A172 (cell line): ENCODE data around the gene KRTAP12-1. TPM values are rescaled to one million over a fixed set of nuclear protein-coding genes. Genes with fewer than 3 reads are reported as not detected.
"Not testable (repeated sequence)": the region's sequence is repeated elsewhere in the genome, so short reads cannot be mapped to it uniquely, and the experiment has no call there.

ENCODE experiments used
- DNase-seq: peaks from one replicate; pipeline ENCODE4 v3.0.0-alpha.2; 2015; ENCODE audit warnings: low spot score
- total RNA-seq: library from RNA; depleted of rRNA; stranded (reverse); fragments of >200 nt; shearing (Covaris generic); gene quantifications from 2 replicates; pipeline ENCODE4 v1.2.3, GENCODE V29; 2014; rRNA removed

Gene KRTAP12-1
- total RNA-seq, 1 experiment from 2014 or later, result not detected

DNA sequence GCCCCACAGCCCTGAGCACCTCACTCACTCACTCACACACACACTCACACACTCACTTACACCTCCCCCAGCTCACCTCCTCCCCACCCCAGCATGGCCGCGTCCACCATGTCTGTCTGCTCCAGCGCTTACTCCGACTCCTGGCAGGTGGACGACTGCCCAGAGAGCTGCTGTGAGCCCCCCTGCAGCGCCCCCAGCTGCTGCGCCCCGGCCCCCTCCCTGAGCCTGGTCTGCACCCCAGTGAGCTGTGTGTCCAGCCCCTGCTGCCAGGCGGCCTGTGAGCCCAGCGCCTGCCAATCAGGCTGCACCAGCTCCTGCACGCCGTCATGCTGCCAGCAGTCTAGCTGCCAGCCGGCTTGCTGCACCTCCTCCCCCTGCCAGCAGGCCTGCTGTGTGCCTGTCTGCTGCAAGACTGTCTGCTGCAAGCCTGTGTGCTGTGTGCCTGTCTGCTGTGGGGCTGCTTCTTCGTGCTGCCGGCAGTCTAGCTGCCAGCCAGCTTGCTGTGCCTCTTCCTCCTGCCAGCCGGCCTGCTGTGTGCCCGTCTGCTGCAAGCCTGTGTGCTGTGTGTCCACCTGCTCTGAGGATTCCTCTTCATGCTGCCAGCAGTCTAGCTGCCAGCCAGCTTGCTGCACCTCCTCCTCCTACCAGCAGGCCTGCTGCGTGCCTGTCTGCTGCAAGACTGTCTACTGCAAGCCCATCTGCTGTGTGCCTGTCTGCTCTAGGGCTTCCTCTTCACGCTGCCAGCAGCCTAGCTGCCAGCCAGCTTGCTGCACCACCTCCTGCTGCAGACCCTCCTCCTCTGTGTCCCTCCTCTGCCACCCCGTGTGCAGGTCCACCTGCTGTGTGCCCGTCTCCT, 35.4 kb downstream of the KRTAP12-1 start, which contains the start of gene KRTAP10-11:
Gene KRTAP10-11 (plus strand): TSS at position 49 of the 856 bp plus-strand sequence. CDS start 45 bp downstream, at position 94.
- not testable (repeated sequence) for DNase-seq

GRCh38 chr21:44644878-44645277, 37.1 kb downstream of the KRTAP12-1 start:
- DNase-seq, result no peak

GRCh38 chr21:44643741-44644310, 38.1 kb downstream of the KRTAP12-1 start:
- DNase-seq, result no peak

GRCh38 chr21:44640761-44641160, 41.2 kb downstream of the KRTAP12-1 start:
- DNase-seq, result no peak

DNA sequence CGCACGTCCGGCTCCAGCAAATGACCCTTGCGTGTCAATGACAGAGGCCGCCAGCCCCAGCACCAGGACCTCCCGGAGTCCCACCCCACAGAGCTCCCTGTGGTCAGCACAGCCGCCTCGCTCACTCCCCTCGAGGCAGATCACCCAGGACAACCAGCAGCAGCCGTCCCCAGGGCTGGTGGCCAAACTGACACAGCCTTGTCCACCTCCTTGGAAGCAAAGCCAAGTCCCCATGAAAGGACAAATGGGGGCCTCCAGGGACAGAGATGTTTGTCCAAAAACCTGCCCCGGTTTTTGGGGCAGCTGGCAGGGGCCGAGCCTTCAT, 42.7 kb downstream of the KRTAP12-1 start:
- DNase-seq, result no peak

- not testable (repeated sequence) for DNase-seq
Observed at GRCh38 chr21:44638506-44639330, 43.2 kb downstream of the KRTAP12-1 start.

GRCh38 chr21:44637851-44638348, 44.1 kb downstream of the KRTAP12-1 start:
- not testable (repeated sequence) for DNase-seq

- no peak for DNase-seq
Observed at GRCh38 chr21:44637018-44637850, 44.7 kb downstream of the KRTAP12-1 start, which contains the start of gene KRTAP10-10. Gene KRTAP10-10 (plus strand): TSS chr21:44637356. CDS start chr21:44637418, 62 bp downstream.

- no peak for DNase-seq
Observed at GRCh38 chr21:44636209-44637017, 45.5 kb downstream of the KRTAP12-1 start.

GRCh38 chr21:44632067-44632466, 49.9 kb downstream of the KRTAP12-1 start:
- DNase-seq, result no peak

Other genes with a start within 250 kb of the KRTAP12-1 start
- 0.50 and 1.5 TPM in 2 replicates for gene LRRC3, start 226.7 kb downstream of the KRTAP12-1 start, total RNA-seq
- gene KRTAP10-1, start 142.0 kb downstream of the KRTAP12-1 start, total RNA-seq, result not detected in 2 replicates
- gene KRTAP10-2, start 130.7 kb downstream of the KRTAP12-1 start, total RNA-seq, result not detected in 2 replicates
- gene KRTAP10-3, start 123.4 kb downstream of the KRTAP12-1 start, total RNA-seq, result not detected in 2 replicates
- not detected in 2 replicates for gene KRTAP10-4, start 108.4 kb downstream of the KRTAP12-1 start, total RNA-seq
- gene KRTAP10-5, start 101.6 kb downstream of the KRTAP12-1 start, total RNA-seq, result not detected in 2 replicates
- not detected in 2 replicates for gene KRTAP10-6, start 89.7 kb downstream of the KRTAP12-1 start, total RNA-seq
- gene KRTAP10-7, start 81.6 kb downstream of the KRTAP12-1 start, total RNA-seq, result not detected in 2 replicates
- gene KRTAP10-8, start 70.1 kb downstream of the KRTAP12-1 start, total RNA-seq, result not detected in 2 replicates
- not detected in 2 replicates for gene KRTAP10-9, start 55.1 kb downstream of the KRTAP12-1 start, total RNA-seq
- gene KRTAP10-10, start 44.8 kb downstream of the KRTAP12-1 start, total RNA-seq, result not detected in 2 replicates
- not detected in 2 replicates for gene KRTAP10-11, start 35.7 kb downstream of the KRTAP12-1 start, total RNA-seq
- gene KRTAP12-4, start 27.5 kb downstream of the KRTAP12-1 start, total RNA-seq, result not detected in 2 replicates
- not detected in 2 replicates for gene KRTAP12-3, start 24.2 kb downstream of the KRTAP12-1 start, total RNA-seq
- gene KRTAP12-2, start 15.2 kb downstream of the KRTAP12-1 start, total RNA-seq, result not detected in 2 replicates
- not detected in 2 replicates for gene KRTAP10-12, start 15.0 kb upstream of the KRTAP12-1 start, total RNA-seq
- gene TSPEAR, start 29.4 kb upstream of the KRTAP12-1 start, total RNA-seq, result 0.17 TPM in 1 of 2 replicates, not detected in the other
- gene UBE2G2, start 119.7 kb upstream of the KRTAP12-1 start, total RNA-seq, result 53.1 and 68.3 TPM in 2 replicates
- 118 and 140 TPM in 2 replicates for gene SUMO3, start 135.9 kb upstream of the KRTAP12-1 start, total RNA-seq
- gene PTTG1IP, start 191.5 kb upstream of the KRTAP12-1 start, total RNA-seq, result 637 and 713 TPM in 2 replicates
- 0.19 and 1.2 TPM in 2 replicates for gene ITGB2, start 238.7 kb upstream of the KRTAP12-1 start, total RNA-seq